NB4 (cell line): Measurements from ENCODE around the gene MOB3C.

Experiments
- DNase-seq: peaks from one replicate; pipeline ENCODE4 v3.0.0; 2010; ENCODE audit warnings: low read depth
- H3K4me3 ChIP-seq: one replicate; pipeline ENCODE4 v1.5.1; 2011; ENCODE audit warnings: mild to moderate bottlenecking, low read depth, low read length, moderate library complexity
- CTCF ChIP-seq: IDR thresholded peaks from one replicate; pipeline ENCODE4 v1.5.1; 2012; ENCODE audit warnings: low read depth, low read length
- MAX ChIP-seq: IDR thresholded peaks from 2 replicates; pipeline ENCODE4 v1.6.1; 2011; ENCODE audit warnings: low read depth, low read length
- MYC ChIP-seq: IDR thresholded peaks from 2 replicates; pipeline ENCODE4 v1.6.1; 2011; ENCODE audit warnings: low read depth, low read length
- POLR2A ChIP-seq: IDR thresholded peaks from 2 replicates; pipeline ENCODE4 v1.6.1; 2011; ENCODE audit warnings: mild to moderate bottlenecking; ENCODE audit not compliant: insufficient read length; ENCODE audit errors: extremely low read depth

Gene MOB3C

GRCh38 chr1:46618754-46619415, 2.3 kb upstream of the MOB3C start:
- DNase-seq: no peak
- no peak for TF ChIP-seq CTCF
- no peak for TF ChIP-seq MAX
- TF ChIP-seq POLR2A: no peak
- no peak for TF ChIP-seq MYC
- H3K4me3 ChIP-seq: no peak overlapping the region

GRCh38 chr1:46617833-46618232, 1.2 kb upstream of the MOB3C start:
- no peak for TF ChIP-seq MYC
- TF ChIP-seq POLR2A: no peak
- TF ChIP-seq CTCF: no peak
- no peak for TF ChIP-seq MAX
- DNase-seq: no peak
- H3K4me3 ChIP-seq: no peak overlapping the region

- peak overlapping the region; percentile 66 for H3K4me3 ChIP-seq
- TF ChIP-seq MYC: no peak
- no peak for TF ChIP-seq POLR2A
- TF ChIP-seq MAX: no peak
- TF ChIP-seq CTCF: no peak
- DNase-seq: no peak
Measured at GRCh38 chr1:46617108-46617800, 643 bp upstream of the MOB3C start.

- H3K4me3 ChIP-seq: peak overlapping the region; percentile 66
- DNase-seq: no peak
Measured at GRCh38 chr1:46615735-46616134, 876 bp downstream of the MOB3C start.

GRCh38 chr1:46615088-46615487, 1.5 kb downstream of the MOB3C start:
- no peak for DNase-seq
- no peak overlapping the region for H3K4me3 ChIP-seq
- no peak for TF ChIP-seq POLR2A
- TF ChIP-seq MAX: no peak
- TF ChIP-seq CTCF: no peak
- no peak for TF ChIP-seq MYC

More at GRCh38 chr1:46615735-46616134, 876 bp downstream of the MOB3C start:
- TF ChIP-seq CTCF: no peak
- TF ChIP-seq MYC: no peak
- TF ChIP-seq MAX: no peak
- TF ChIP-seq POLR2A: no peak
